B cell (primary cell): ENCODE results near the gene NME9. TPM values are rescaled to one million over a fixed set of nuclear protein-coding genes. Genes with fewer than 3 reads are reported as not detected.

ENCODE experiments used
- ATAC-seq: fragments of 200-7000 bp; cut with Tn5 transposase; one replicate; pipeline ENCODE4 v1.10.0; 2021; ENCODE audit warnings: low read depth, mild to moderate bottlenecking, moderate number of reproducible peaks, moderate library complexity
- CTCF ChIA-PET: fragments of 350-600 bp; sonication (Branson Sonifier 250); formaldehyde crosslinking; loops from one replicate; lab custom pipeline; 2021; ENCODE audit warnings: antibody characterized with exemption, inconsistent platforms; lab: Charles Lee
- POLR2A ChIA-PET: fragments of 350-600 bp; sonication (Branson Sonifier 250); formaldehyde crosslinking; loops from one replicate; lab custom pipeline; 2021; ENCODE audit warnings: antibody characterized with exemption; lab: Charles Lee
- DNase-seq: peaks from one replicate; pipeline ENCODE4 v3.0.0; 2013
- H2AFZ ChIP-seq: 2 replicates; pipeline ENCODE4 v1.6.1; 2012; ENCODE audit warnings: mild to moderate bottlenecking, low read depth, low read length; ENCODE audit not compliant: insufficient read depth, poor library complexity, severe bottlenecking
- H3K27ac ChIP-seq, 2 donors: 1 replicate in 1 of 2; 2 replicates in 1 of 2; pipeline ENCODE4 v1.5.1; 2012 to 2013; ENCODE audit warnings: low read length in 2 of 2, mild to moderate bottlenecking in 2 of 2, moderate library complexity in 1 of 2
- H3K27me3 ChIP-seq, 4 experiments: fragments of 200-600 bp in 1 of 4; sonication (generic) in 1 of 4; replicated peaks in 1 of 4; 1 replicate in 2 of 4; 2 replicates in 2 of 4; pipeline versions ENCODE4 v1.6.1 to v1.7.0; 2013 to 2016; ENCODE audit warnings: low read length in 3 of 4, mild to moderate bottlenecking in 2 of 4, mixed read lengths in 1 of 4, moderate library complexity in 1 of 4; ENCODE audit not compliant: insufficient read depth in 4 of 4, control insufficient read depth in 3 of 4; ENCODE audit errors: control extremely low read depth in 1 of 4
- H3K36me3 ChIP-seq, 2 experiments: replicated peaks in 1 of 2; 1 replicate in 1 of 2; 2 replicates in 1 of 2; pipeline versions ENCODE4 v1.6.1 to v1.7.1; 2013; ENCODE audit warnings: low read length in 1 of 2; ENCODE audit not compliant: insufficient read depth in 2 of 2, control insufficient read depth in 1 of 2; ENCODE audit errors: control extremely low read depth in 1 of 2, extremely low read depth in 1 of 2
- H3K4me1 ChIP-seq, 2 donors: fragments of 200-600 bp in 1 of 2; sonication (generic) in 1 of 2; 1 replicate in 1 of 2; 2 replicates in 1 of 2; pipeline versions ENCODE4 v1.5.1 to v1.6.1; 2013 to 2017; ENCODE audit warnings: low read length in 2 of 2; ENCODE audit not compliant: control insufficient read depth in 2 of 2, insufficient read depth in 2 of 2
- H3K4me2 ChIP-seq: replicated peaks from 2 replicates; pipeline ENCODE3; 2012; ENCODE audit warnings: mild to moderate bottlenecking, low read depth, low read length; ENCODE audit not compliant: poor library complexity, severe bottlenecking
- H3K4me3 ChIP-seq, 5 experiments: fragments of 200-600 bp in 1 of 5; sonication (generic) in 1 of 5; 1 replicate in 3 of 5; 2 replicates in 2 of 5; pipeline versions ENCODE4 v1.5.1 to v1.7.0; 2011 to 2016; ENCODE audit warnings: low read length in 4 of 5, mild to moderate bottlenecking in 4 of 5, low read depth in 2 of 5, control low read depth in 1 of 5, moderate library complexity in 1 of 5; ENCODE audit not compliant: insufficient read depth in 1 of 5; ENCODE audit errors: control extremely low read depth in 1 of 5, extremely low read depth in 1 of 5
- H3K79me2 ChIP-seq: fragments of 200-600 bp; sonication (generic); one replicate; pipeline ENCODE4 v1.6.0; 2016; ENCODE audit warnings: low read length; ENCODE audit not compliant: control insufficient read depth, insufficient read depth
- H3K9ac ChIP-seq: fragments of 200-600 bp; sonication (generic); 2 replicates; pipeline ENCODE4 v1.6.1; 2017; ENCODE audit warnings: mild to moderate bottlenecking, low read length, moderate library complexity
- H3K9me3 ChIP-seq, 3 donors: one replicate each; pipeline versions ENCODE4 v1.6.1 to v1.7.1; 2013; ENCODE audit warnings: low read length in 2 of 3; ENCODE audit not compliant: control insufficient read depth in 2 of 3, insufficient read depth in 1 of 3; ENCODE audit errors: control extremely low read depth in 1 of 3
- H4K20me1 ChIP-seq: 2 replicates; pipeline ENCODE4 v1.6.0; 2012; ENCODE audit warnings: mild to moderate bottlenecking, low read length; ENCODE audit not compliant: insufficient read depth, control insufficient read depth, poor library complexity, severe bottlenecking
- H3K27ac Mint-ChIP-seq: one replicate; pipeline ENCODE4 v1.8.0; 2021; ENCODE audit warnings: mixed read lengths
- H3K27me3 Mint-ChIP-seq: one replicate; pipeline ENCODE4 v1.8.0; 2021; ENCODE audit warnings: mixed read lengths
- H3K4me1 Mint-ChIP-seq: one replicate; pipeline ENCODE4 v1.8.0; 2021; ENCODE audit warnings: mixed read lengths
- H3K4me3 Mint-ChIP-seq: one replicate; pipeline ENCODE4 v1.8.0; 2021; ENCODE audit warnings: mixed read lengths
- H3K9me3 Mint-ChIP-seq: one replicate; pipeline ENCODE4 v1.8.0; 2022; ENCODE audit warnings: mixed read lengths; ENCODE audit not compliant: insufficient read depth
- EZH2 ChIP-seq: IDR thresholded peaks from 2 replicates; pipeline ENCODE4 v1.6.1; 2012; ENCODE audit warnings: borderline replicate concordance, low read depth, mild to moderate bottlenecking, moderate library complexity, low read length; ENCODE audit not compliant: insufficient read depth, poor library complexity, severe bottlenecking
- WGBS: methylation state at CpG from one replicate; pipeline ENCODE4 v1.1.5; 2013; ENCODE audit warnings: missing lambda C conversion rate; ENCODE audit not compliant: insufficient coverage; 5-methylcytosine and 5-hydroxymethylcytosine counted together
- intact Hi-C: fragments of 100-400 bp; cut with micrococcal nuclease; formaldehyde crosslinking; loops from one replicate; pipeline ENCODE4 v1.10.0; 2022
- polyA plus RNA-seq: library from polyadenylated mRNA; depleted of rRNA; stranded (reverse); fragments of >200 nt; gene quantifications from 2 replicates; pipeline ENCODE4 v1.2.3, GENCODE V29; 2012
- total RNA-seq, 2 donors: library from RNA; stranded (reverse); fragments of 120-200 nt in 1 of 2; gene quantifications; 1 replicate in 1 of 2; 2 replicates in 1 of 2; pipeline versions ENCODE4 v1.2.3 to v1.2.4, GENCODE V29; 2013 to 2022
- TF ChIP-seq, protein P1 (sequence below): fragments of 200-600 bp; IDR thresholded peaks from one replicate; pipeline ENCODE4 v1.8.0; 2022; ENCODE audit warnings: antibody characterized with exemption, mild to moderate bottlenecking

Gene NME9
- total and polyA plus RNA-seq, 2 donors (not counting 1 experiment from before 2014, with no cell fraction given) = not detected

DNA sequence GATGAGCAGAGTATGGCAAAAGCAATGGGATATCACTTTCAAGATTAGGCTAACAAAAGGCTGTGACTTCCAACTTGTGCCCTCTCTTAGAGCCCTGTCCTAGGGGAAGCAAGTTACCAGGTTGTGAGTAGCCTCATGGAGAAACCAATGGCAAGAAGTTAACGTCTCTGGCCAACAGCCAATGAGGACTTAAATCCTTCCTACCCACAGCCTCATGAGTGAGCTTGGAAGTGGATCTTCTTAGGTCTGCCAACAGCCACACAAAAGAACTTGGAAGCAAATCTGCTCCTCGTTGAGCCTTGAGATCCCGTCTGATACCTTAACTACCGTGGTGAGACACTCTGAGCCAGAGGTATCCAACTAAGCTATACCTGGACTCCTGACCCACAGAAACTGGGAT is 5.7 kb downstream of the NME9 start:
- H3K79me2 ChIP-seq = no peaks in the 10 kb centered on the region
- no peaks in the 10 kb centered on the region for H3K9me3 ChIP-seq
- H3K9ac ChIP-seq = no peak overlapping the region
- H3K27ac ChIP-seq = no peak overlapping the region
- no peak overlapping the region for H2AFZ ChIP-seq
- no peaks in the 10 kb centered on the region for H3K9me3 Mint-ChIP-seq
- H3K36me3 ChIP-seq = no peaks in the 10 kb centered on the region
- H3K4me1 ChIP-seq = peaks cover 7% of the 10 kb centered on the region in 2 donors
- ATAC-seq (no peak), DNase-seq (no peak)
- peaks cover 0 to 20% (median 13%) of the 10 kb centered on the region in 4 experiments for H3K27me3 ChIP-seq
- no peak overlapping the region for H3K27ac Mint-ChIP-seq
- no peaks in the 10 kb centered on the region for H4K20me1 ChIP-seq
- TF ChIP-seq, protein P1, sequence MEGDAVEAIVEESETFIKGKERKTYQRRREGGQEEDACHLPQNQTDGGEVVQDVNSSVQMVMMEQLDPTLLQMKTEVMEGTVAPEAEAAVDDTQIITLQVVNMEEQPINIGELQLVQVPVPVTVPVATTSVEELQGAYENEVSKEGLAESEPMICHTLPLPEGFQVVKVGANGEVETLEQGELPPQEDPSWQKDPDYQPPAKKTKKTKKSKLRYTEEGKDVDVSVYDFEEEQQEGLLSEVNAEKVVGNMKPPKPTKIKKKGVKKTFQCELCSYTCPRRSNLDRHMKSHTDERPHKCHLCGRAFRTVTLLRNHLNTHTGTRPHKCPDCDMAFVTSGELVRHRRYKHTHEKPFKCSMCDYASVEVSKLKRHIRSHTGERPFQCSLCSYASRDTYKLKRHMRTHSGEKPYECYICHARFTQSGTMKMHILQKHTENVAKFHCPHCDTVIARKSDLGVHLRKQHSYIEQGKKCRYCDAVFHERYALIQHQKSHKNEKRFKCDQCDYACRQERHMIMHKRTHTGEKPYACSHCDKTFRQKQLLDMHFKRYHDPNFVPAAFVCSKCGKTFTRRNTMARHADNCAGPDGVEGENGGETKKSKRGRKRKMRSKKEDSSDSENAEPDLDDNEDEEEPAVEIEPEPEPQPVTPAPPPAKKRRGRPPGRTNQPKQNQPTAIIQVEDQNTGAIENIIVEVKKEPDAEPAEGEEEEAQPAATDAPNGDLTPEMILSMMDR = no peak
- TF ChIP-seq EZH2 = no peak
- H3K27me3 Mint-ChIP-seq = peaks cover 57% of the 10 kb centered on the region
- H3K4me3 Mint-ChIP-seq = no peak overlapping the region
- peaks cover 6% of the 10 kb centered on the region for H3K4me1 Mint-ChIP-seq
- ChIA-PET POLR2A (no interaction called here), CTCF (interaction anchor here (0.6 kb wide), 1 partner anchor 16 kb away, joined by 3 read pairs; no protein-coding TSS in a partner anchor)
- no peak overlapping the region for H3K4me2 ChIP-seq
- intact Hi-C loops = loop anchor here (10.0 kb wide), 1 partner anchor 139 kb away; the partner anchor contains the start of gene ARMC8
- WGBS = 83% methylated on average over 3 of the region's 4 CpGs
- no peak overlapping the region for H3K4me3 ChIP-seq

DNA sequence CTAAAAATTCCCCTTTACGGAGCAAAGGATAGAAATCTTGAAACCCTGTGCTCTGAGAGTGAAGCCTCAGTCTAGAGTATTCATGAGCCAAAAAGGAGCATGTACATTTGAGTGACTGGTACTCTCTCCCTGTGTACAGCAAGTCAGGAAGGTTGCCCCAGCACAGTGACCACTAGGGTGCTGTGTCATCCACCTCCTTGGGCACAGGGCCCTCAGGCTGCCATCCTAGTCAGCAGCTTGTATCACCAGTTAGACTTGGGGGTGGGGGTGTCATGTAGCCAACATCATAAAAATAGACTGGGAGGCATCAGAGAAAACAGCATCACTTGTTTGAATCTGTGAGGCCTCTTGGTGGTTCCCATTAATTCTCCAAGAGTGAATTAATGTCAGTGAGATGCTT is 12.0 kb downstream of the NME9 start:
- ATAC-seq = no peak
- Mint-ChIP-seq H3K9me3 (no peaks in the 10 kb centered on the region), H3K4me3 (no peak overlapping the region), H3K4me1 (no peaks in the 10 kb centered on the region), H3K27me3 (peaks cover 25% of the 10 kb centered on the region), H3K27ac (no peak overlapping the region)
- Histone ChIP-seq H3K9ac (no peak overlapping the region), H3K36me3 (no peaks in the 10 kb centered on the region), H3K79me2 (no peaks in the 10 kb centered on the region), H2AFZ (no peak overlapping the region), H3K4me2 (no peak overlapping the region), H3K9me3 (no peaks in the 10 kb centered on the region), H4K20me1 (no peaks in the 10 kb centered on the region), H3K4me1 (no peaks in the 10 kb centered on the region), H3K27me3 (peaks cover 0 to 3% (median 0%) of the 10 kb centered on the region in 4 experiments), H3K27ac (no peak overlapping the region), H3K4me3 (no peak overlapping the region)
- ChIA-PET POLR2A (no interaction called here), CTCF (interaction anchor here (1.4 kb wide), 1 partner anchor 11 kb away, joined by 3 read pairs; no protein-coding TSS in a partner anchor)
- WGBS = no CpG with 5 or more reads among the region's 1 CpG
- no peak for DNase-seq
- intact Hi-C loops = no loop called here
- no peak for TF ChIP-seq EZH2
- TF ChIP-seq, protein P1 = no peak
